SK-N-SH treated with all-trans-retinoic acid at 6 μM for 48 hours (cell line): ENCODE measurements around the gene TOM1L2.

ENCODE experiments used
- CREB5 ChIP-seq: fragments of 250-450 bp; sonication (Bioruptor Pico); IDR thresholded peaks from 2 replicates; pipeline ENCODE4 v1.5.1; 2020; ENCODE audit warnings: low read depth, mild to moderate bottlenecking, moderate library complexity
- CSDC2 ChIP-seq: fragments of 250-450 bp; sonication (Bioruptor Pico); IDR thresholded peaks from 2 replicates; pipeline ENCODE4 v1.5.0; 2020; ENCODE audit warnings: mild to moderate bottlenecking, moderate library complexity
- CSRNP3 ChIP-seq: fragments of 250-450 bp; sonication (Bioruptor Pico); IDR thresholded peaks from 2 replicates; pipeline ENCODE4 v1.5.1; 2021; ENCODE audit warnings: mild to moderate bottlenecking, moderate library complexity
- OSR1 ChIP-seq: fragments of 250-450 bp; sonication (Bioruptor Pico); IDR thresholded peaks from 2 replicates; pipeline ENCODE4 v1.8.0; 2022; ENCODE audit warnings: moderate library complexity, mild to moderate bottlenecking, inconsistent platforms
- PATZ1 ChIP-seq: fragments of 250-450 bp; sonication (Bioruptor Pico); IDR thresholded peaks from 2 replicates; pipeline ENCODE4 v1.8.0; 2020; ENCODE audit warnings: mild to moderate bottlenecking, moderate library complexity, borderline replicate concordance
- POU6F1 ChIP-seq: fragments of 250-450 bp; sonication (Bioruptor Pico); IDR thresholded peaks from 2 replicates; pipeline ENCODE4 v1.8.0; 2021; ENCODE audit warnings: low read depth, mild to moderate bottlenecking, moderate library complexity, borderline replicate concordance
- RARB ChIP-seq: fragments of 250-450 bp; sonication (Bioruptor Pico); IDR thresholded peaks from 2 replicates; pipeline ENCODE4 v1.8.0; 2021; ENCODE audit warnings: mild to moderate bottlenecking, moderate library complexity
- SNAI2 ChIP-seq: fragments of 250-450 bp; sonication (Bioruptor Pico); IDR thresholded peaks from 2 replicates; pipeline ENCODE4 v1.5.0; 2020; ENCODE audit warnings: mild to moderate bottlenecking, moderate library complexity
- TOX ChIP-seq: fragments of 250-450 bp; sonication (Bioruptor Pico); IDR thresholded peaks from 2 replicates; pipeline ENCODE4 v1.8.0; 2021; ENCODE audit warnings: mild to moderate bottlenecking, moderate library complexity, borderline replicate concordance
- ZC3H10 ChIP-seq: fragments of 250-450 bp; sonication (Bioruptor Pico); IDR thresholded peaks from 2 replicates; pipeline ENCODE4 v1.5.1; 2021; ENCODE audit warnings: mild to moderate bottlenecking, moderate library complexity
- ZFP30 ChIP-seq: fragments of 450-650 bp; formaldehyde crosslinking; IDR thresholded peaks from 2 replicates; pipeline ENCODE4 v1.5.0; 2022; ENCODE audit warnings: mild to moderate bottlenecking, moderate library complexity
- ZNF565 ChIP-seq: fragments of 450-650 bp; formaldehyde crosslinking; conservative IDR thresholded peaks from 2 replicates; pipeline ENCODE4 v1.5.0; 2020; ENCODE audit warnings: low read depth, mild to moderate bottlenecking, moderate library complexity

GRCh38 chr17:17924131-17924856, 47.9 kb downstream of the TOM1L2 start:
- TF ChIP-seq TOX (CRISPR knock-in tag): no peak
- no peak for TF ChIP-seq CSDC2
- no peak for TF ChIP-seq ZC3H10 (CRISPR knock-in tag)
- no peak for TF ChIP-seq PATZ1 (CRISPR knock-in tag)
- TF ChIP-seq SNAI2 (CRISPR knock-in tag): no peak
- no peak for TF ChIP-seq OSR1
- TF ChIP-seq CSRNP3 (CRISPR knock-in tag): no peak
- TF ChIP-seq CREB5 (CRISPR knock-in tag): no peak
- no peak for TF ChIP-seq ZNF565 (CRISPR knock-in tag)
- TF ChIP-seq POU6F1 (CRISPR knock-in tag): no peak
- no peak for TF ChIP-seq RARB (CRISPR knock-in tag)
- TF ChIP-seq ZFP30: no peak
